ENCODE data around the gene CCDC187. TPM values are rescaled to one million over a fixed set of nuclear protein-coding genes. Genes with fewer than 3 reads are reported as not detected.

The CCDC187 gene
- total and polyA plus RNA-seq, 2 of the 13 experiments (the other 11 are each of a cell fraction or from before 2014, with no cell fraction given): 0.03 to 0.13 TPM

GRCh38 chr9:136342181-136343120 is 38.6 kb upstream of the CCDC187 start:
- no peak for FAIRE-seq
- no peak for TF ChIP-seq TRAFD1 (CRISPR knock-in tag; IDR thresholded peaks at IDR 0.05; ENCODE audit: borderline replicate concordance)
- TF ChIP-seq CREBL2 (CRISPR knock-in tag; IDR thresholded peaks at IDR 0.05; ENCODE audit: borderline replicate concordance): no peak
- no peak for TF ChIP-seq SP1 (IDR thresholded peaks at IDR 0.05)
- peak; percentile 68 for TF ChIP-seq SP1 (CRISPR knock-in tag; IDR thresholded peaks at IDR 0.05)
- peak; percentile 43; the same call in 1 of the 2 replicates for TF ChIP-seq GABPB1 (CRISPR knock-in tag; IDR thresholded peaks at IDR 0.05)
- TF ChIP-seq PRMT3 (CRISPR knock-in tag; IDR thresholded peaks at IDR 0.05; ENCODE audit: borderline replicate concordance, low read depth): no peak
- TF ChIP-seq KLF12 (CRISPR knock-in tag; IDR thresholded peaks at IDR 0.05; ENCODE audit: borderline replicate concordance): no peak
- TF ChIP-seq HNRNPLL (IDR thresholded peaks at IDR 0.05; ENCODE audit: low read depth, low read length, poor library complexity, severe bottlenecking): peak; percentile 17
- TF ChIP-seq DZIP1 (CRISPR knock-in tag; IDR thresholded peaks at IDR 0.05): 0 out of 2 replicates have a peak, but pooled peaks have one; percentile 43
- TF ChIP-seq SP4 (CRISPR knock-in tag; IDR thresholded peaks at IDR 0.05): peak; percentile 57; the same call in 1 of the 2 replicates
- no peak for TF ChIP-seq ZNF674 (CRISPR knock-in tag; IDR thresholded peaks at IDR 0.05; ENCODE audit: low read depth)
- peak; percentile 85 for TF ChIP-seq ZBTB33 (CRISPR knock-in tag; IDR thresholded peaks at IDR 0.05)
- no peak for TF ChIP-seq LCORL (IDR thresholded peaks at IDR 0.05)
- TF ChIP-seq LCORL (CRISPR knock-in tag; IDR thresholded peaks at IDR 0.05): 0 out of 2 replicates have a peak, but pooled peaks have one; percentile 20

More at GRCh38 chr9:136342181-136343120, 38.6 kb upstream of the CCDC187 start:
- no peaks in the 10 kb centered on the region for H3K9me3 ChIP-seq (ENCODE audit: low read length)
- 81% methylated on average over 18 of the region's 60 CpGs for WGBS (ENCODE audit: low lambda C conversion rate)
- no peaks in the 10 kb centered on the region for H4K20me1 ChIP-seq (ENCODE audit: insufficient read depth, low read length)
- peaks cover 64% of the 10 kb centered on the region for H3K4me1 ChIP-seq (ENCODE audit: insufficient read depth, low read length)
- ChIA-PET CTCF (ENCODE audit: low intra/inter-chr PET ratio, low total read pairs) (no interaction called here), POLR2A (no interaction called here)
- no peaks in the 10 kb centered on the region for H3K79me2 ChIP-seq (ENCODE audit: insufficient read depth, low read length)
- peaks cover 0 to 9% of the 10 kb centered on the region in 2 experiments; a peak in 2 of 5 replicates for H3K27me3 ChIP-seq (ENCODE audit: control insufficient read depth in 1 of 2, insufficient read depth in 2 of 2, low read length in 2 of 2)
- H3K36me3 ChIP-seq (replicated peaks in 1 of 2; ENCODE audit: control insufficient read depth in 1 of 2, insufficient read depth in 2 of 2, low read length in 2 of 2): no peaks in the 10 kb centered on the region
- in situ Hi-C loops (cut with HindIII; ENCODE audit: extremely low pct_ligation_motif_present, low pct_unique_long_range_greater_than_20kb): loop anchor here (25.0 kb wide), 1 partner anchor 295 kb away; no protein-coding TSS in a partner anchor
- DNase-seq (ENCODE audit: low spot score) (no peak), ATAC-seq (no peak)
- peak overlapping the region in 1 of 3 experiments; percentile 50; a peak in 2 of 6 replicates for H3K4me3 ChIP-seq (replicated peaks in 1 of 3; ENCODE audit: insufficient read depth in 1 of 3, low read depth in 2 of 3, low read length in 3 of 3)
- no peak overlapping the region for H3K27ac ChIP-seq (ENCODE audit: extremely low read length, insufficient read depth, low read length)
- H2AFZ ChIP-seq (ENCODE audit: low read length): no peak overlapping the region
- no peak overlapping the region for H3K9ac ChIP-seq (ENCODE audit: insufficient read depth, low read depth, low read length)
- intact Hi-C loops (cut with micrococcal nuclease; ENCODE audit: unreplicated experiment): no loop called here
- H3K4me2 ChIP-seq (ENCODE audit: low read depth, low read length): peak overlapping the region; percentile 55
- BruUV-seq (replicated peaks): no TSS peak
